Mammary epithelial cell (primary cell): ENCODE data around the gene TSHZ1.

ENCODE experiments used
- EZH2 ChIP-seq: IDR thresholded peaks from 2 replicates; pipeline ENCODE4 v1.6.1; 2012; ENCODE audit warnings: low read length, inconsistent platforms, borderline replicate concordance
- TF ChIP-seq, protein P1 (sequence below), 2 donors: IDR thresholded peaks in 1 of 2; conservative IDR thresholded peaks in 1 of 2; 2 replicates each; pipeline ENCODE4 v1.5.1; 2011 to 2012; ENCODE audit warnings: inconsistent platforms in 2 of 2, low read length in 2 of 2, mild to moderate bottlenecking in 2 of 2, control low read depth in 1 of 2, low read depth in 1 of 2; ENCODE audit not compliant: insufficient read depth in 1 of 2; ENCODE audit errors: extremely low read depth in 1 of 2

DNA sequence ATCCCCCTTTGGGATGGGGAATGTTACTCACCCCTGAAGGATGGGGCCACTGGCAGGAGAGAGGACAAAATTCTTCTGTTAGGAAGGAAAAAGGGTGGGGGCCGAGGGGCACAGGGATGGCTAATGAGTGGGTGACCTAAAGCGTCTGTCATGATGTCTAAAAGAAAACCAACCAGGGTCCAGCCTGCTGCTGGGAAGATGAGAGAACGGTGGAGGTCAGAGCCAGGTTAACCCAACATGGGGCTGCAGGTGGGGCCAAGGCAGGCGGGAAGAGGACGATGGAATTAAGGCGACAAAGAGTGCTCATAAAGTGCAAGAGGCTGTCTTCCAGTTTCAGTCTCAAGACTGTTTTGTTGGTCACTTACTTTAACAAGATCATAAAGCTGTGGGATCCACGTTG lies 126.8 kb downstream of the TSHZ1 start:
- TF ChIP-seq, protein P1, sequence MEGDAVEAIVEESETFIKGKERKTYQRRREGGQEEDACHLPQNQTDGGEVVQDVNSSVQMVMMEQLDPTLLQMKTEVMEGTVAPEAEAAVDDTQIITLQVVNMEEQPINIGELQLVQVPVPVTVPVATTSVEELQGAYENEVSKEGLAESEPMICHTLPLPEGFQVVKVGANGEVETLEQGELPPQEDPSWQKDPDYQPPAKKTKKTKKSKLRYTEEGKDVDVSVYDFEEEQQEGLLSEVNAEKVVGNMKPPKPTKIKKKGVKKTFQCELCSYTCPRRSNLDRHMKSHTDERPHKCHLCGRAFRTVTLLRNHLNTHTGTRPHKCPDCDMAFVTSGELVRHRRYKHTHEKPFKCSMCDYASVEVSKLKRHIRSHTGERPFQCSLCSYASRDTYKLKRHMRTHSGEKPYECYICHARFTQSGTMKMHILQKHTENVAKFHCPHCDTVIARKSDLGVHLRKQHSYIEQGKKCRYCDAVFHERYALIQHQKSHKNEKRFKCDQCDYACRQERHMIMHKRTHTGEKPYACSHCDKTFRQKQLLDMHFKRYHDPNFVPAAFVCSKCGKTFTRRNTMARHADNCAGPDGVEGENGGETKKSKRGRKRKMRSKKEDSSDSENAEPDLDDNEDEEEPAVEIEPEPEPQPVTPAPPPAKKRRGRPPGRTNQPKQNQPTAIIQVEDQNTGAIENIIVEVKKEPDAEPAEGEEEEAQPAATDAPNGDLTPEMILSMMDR (conservative IDR thresholded peaks at IDR 0.05 in 1 of 2, IDR thresholded peaks at IDR 0.05 in 1 of 2; ENCODE audit: extremely low read depth in 1 of 2, insufficient read depth in 1 of 2, low read depth in 1 of 2, low read length in 2 of 2): no peak
- no peak for TF ChIP-seq EZH2
